Measurements from ENCODE around the gene FTCD. TPM values are rescaled to one million over a fixed set of nuclear protein-coding genes. Genes with fewer than 3 reads are reported as not detected.

The FTCD gene
- total and polyA plus RNA-seq, 5 donors = 1.00 to 3.5 (median 1.8) TPM

DNA sequence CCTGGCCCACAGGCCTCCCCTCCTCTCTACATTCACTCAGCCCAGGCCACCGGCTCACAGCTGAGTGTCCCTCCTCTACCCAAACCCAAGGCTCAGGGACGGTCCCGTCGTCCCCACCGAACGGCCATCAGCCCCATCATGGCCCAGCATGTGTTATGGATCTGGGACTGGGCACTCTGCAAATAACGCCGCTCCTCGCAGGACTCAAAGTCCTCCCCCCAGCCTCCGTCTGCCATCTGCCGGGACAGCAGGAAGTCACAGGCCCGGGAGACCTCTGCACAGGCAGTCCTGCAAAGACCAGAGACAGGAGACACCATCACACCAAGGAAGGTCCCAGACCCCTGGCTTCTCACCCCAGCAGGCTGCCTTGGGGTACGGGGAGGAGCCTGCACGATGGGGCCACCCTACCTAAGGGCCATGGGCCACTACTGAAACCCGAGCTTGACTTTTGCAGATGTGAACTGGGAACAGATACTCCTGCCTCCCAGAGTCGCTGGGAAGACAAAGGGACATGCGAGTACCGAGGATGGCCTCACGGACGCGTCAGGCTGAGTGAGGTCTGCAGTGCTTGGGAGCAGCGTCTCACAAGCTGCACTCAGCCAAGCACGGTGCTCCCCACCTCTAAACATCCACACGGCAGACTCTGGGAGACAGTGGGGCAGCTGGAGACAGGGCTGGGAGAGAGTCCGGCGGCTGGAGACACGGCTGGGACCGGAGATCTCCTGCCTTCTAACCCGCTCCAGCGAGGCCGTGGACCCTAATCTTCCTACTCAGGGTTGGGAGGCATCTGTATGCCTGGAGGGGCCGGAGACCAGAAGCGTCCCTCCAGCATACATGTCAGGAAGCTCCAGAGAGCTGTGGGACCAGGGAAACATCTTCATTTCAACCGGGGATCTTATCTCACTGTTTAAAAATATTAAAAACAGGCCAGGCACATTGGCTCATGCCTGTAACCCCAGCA is 39.3 kb upstream of the FTCD start:
- peak in 1 of 3 donors; percentile 39 for DNase-seq
- 94% methylated on average over 34 of the region's 34 CpGs for WGBS
- Histone ChIP-seq H3K9me3 (ENCODE audit: control insufficient read depth, low read length) (no peaks in the 10 kb centered on the region), H3K4me1 (ENCODE audit: control insufficient read depth, insufficient read depth, low read length) (peaks cover 2% of the 10 kb centered on the region), H3K4me3 (ENCODE audit: low read length) (no peak overlapping the region), H3K27me3 (ENCODE audit: control insufficient read depth, insufficient read depth) (no peaks in the 10 kb centered on the region), H3K27ac (ENCODE audit: low read length) (no peak overlapping the region)
- intact Hi-C loops (cut with DNase I) = no loop called here
- ATAC-seq = no peak

DNA sequence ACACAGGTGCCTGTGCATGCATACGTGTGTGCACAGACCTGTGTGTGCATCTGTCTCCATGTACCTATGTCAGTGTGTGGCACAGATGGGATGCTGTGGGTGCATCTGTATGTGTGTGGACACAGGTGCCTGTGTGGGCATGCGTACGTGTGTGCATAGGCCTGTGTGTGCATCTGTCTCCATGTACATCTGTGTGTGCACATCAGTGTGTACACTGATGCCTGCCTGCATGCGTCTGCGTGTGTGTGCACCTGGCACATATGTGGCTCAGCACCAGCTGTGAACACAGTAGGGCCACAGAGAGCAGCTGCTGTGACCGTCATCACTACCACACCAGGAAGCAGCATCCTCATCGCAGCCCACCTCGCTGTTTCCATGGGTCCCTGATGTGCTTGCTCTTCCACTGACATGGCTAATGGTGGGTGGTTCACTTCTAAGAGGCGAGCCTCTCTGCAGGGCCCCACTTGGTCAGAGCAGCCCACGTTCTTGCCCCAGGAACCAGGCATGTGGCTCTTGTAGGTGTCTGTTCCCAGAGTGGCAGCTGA is 38.5 kb upstream of the FTCD start:
- no peak for ATAC-seq
- 95% methylated on average over 10 of the region's 10 CpGs for WGBS
- no peaks in the 10 kb centered on the region for H3K9me3 ChIP-seq (ENCODE audit: control insufficient read depth, low read length)
- H3K27me3 ChIP-seq (ENCODE audit: control insufficient read depth, insufficient read depth) = no peaks in the 10 kb centered on the region
- no peak overlapping the region for H3K4me3 ChIP-seq (ENCODE audit: low read length)
- no peak overlapping the region for H3K27ac ChIP-seq (ENCODE audit: low read length)
- peaks cover 5% of the 10 kb centered on the region for H3K4me1 ChIP-seq (ENCODE audit: control insufficient read depth, insufficient read depth, low read length)
- peak in 1 of 3 donors; percentile 20 for DNase-seq
- intact Hi-C loops (cut with DNase I) = no loop called here

DNA sequence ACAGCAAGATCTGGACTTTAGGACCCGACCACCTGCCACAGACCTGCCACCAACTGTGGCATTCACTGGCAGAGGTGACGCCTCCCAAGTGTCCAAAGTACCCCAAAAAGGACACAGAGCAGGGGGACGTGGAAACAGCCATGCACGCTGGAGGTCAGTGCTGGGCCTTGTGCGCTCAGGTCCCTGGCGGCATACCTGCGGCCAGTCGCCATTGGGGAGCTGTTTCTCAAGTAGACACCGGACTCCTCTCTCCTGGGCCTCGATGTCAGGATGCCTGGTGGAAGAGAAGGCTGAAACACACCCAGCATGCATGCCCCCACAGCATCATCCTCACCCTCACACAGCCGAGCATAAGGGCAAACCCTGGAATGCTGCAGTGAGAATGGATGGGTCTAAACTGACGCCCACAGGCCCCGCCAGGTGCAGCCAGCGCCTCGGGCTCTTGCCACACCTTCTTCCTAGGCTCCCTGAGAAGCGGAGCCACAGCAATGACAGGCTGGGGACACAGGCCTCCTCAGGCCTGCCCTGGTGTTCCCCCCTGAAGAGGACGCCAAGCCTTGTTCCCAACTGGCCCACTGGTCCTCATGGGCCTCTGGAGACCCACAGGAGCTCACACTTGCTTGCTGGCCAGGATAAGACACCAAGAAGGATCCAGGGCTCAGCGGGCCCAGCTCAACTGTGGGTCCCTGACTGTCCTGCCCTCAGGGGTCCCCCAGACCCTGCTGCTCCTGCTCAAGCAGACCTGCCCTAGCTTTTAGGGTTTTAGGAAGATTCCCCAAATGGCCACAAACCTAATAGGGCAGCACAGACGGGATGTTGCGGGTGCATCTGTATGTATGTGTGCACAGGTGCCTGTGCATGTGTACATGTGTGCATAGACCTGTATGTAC is 36.6 kb upstream of the FTCD start:
- 96% methylated on average over 20 of the region's 20 CpGs for WGBS
- no peaks in the 10 kb centered on the region for H3K9me3 ChIP-seq (ENCODE audit: control insufficient read depth, low read length)
- intact Hi-C loops (cut with DNase I) = no loop called here
- H3K4me3 ChIP-seq (ENCODE audit: low read length) = no peak overlapping the region
- DNase-seq (peak in 1 of 3 donors; percentile 53), ATAC-seq (no peak)
- H3K27ac ChIP-seq (ENCODE audit: low read length) = no peak overlapping the region
- no peaks in the 10 kb centered on the region for H3K27me3 ChIP-seq (ENCODE audit: control insufficient read depth, insufficient read depth)
- peaks cover 9% of the 10 kb centered on the region for H3K4me1 ChIP-seq (ENCODE audit: control insufficient read depth, insufficient read depth, low read length)

DNA sequence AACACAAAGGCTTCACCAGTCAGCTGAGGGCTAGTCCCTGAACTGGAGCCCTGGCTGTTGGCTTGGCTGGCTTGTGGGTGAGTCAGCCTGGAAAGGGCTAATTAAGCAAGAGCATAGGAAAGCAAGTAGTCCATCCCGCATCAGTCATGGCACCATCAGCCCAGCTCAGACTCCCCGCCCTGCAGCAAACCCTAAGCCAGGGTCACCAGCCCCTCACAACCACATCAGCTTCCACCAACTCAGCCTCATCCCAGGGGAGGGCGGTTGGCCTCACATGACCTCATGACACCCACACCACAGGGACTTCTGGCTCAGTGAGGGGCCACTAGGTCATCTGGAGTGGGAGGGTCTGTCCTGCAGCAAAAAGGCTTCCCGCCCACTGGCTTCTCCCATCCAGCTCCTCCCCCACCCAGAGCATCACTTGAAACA is 35.9 kb upstream of the FTCD start:
- Histone ChIP-seq H3K4me3 (ENCODE audit: low read length) (no peak overlapping the region), H3K9me3 (ENCODE audit: control insufficient read depth, low read length) (no peaks in the 10 kb centered on the region), H3K4me1 (ENCODE audit: control insufficient read depth, insufficient read depth, low read length) (peaks cover 9% of the 10 kb centered on the region), H3K27ac (ENCODE audit: low read length) (no peak overlapping the region), H3K27me3 (ENCODE audit: control insufficient read depth, insufficient read depth) (no peaks in the 10 kb centered on the region)
- 84% methylated on average over 4 of the region's 4 CpGs for WGBS
- DNase-seq = peak; percentile 63 to 72 (median 68)
- intact Hi-C loops (cut with DNase I) = no loop called here
- peak in 1 of 2 donors; percentile 14 for ATAC-seq

DNA sequence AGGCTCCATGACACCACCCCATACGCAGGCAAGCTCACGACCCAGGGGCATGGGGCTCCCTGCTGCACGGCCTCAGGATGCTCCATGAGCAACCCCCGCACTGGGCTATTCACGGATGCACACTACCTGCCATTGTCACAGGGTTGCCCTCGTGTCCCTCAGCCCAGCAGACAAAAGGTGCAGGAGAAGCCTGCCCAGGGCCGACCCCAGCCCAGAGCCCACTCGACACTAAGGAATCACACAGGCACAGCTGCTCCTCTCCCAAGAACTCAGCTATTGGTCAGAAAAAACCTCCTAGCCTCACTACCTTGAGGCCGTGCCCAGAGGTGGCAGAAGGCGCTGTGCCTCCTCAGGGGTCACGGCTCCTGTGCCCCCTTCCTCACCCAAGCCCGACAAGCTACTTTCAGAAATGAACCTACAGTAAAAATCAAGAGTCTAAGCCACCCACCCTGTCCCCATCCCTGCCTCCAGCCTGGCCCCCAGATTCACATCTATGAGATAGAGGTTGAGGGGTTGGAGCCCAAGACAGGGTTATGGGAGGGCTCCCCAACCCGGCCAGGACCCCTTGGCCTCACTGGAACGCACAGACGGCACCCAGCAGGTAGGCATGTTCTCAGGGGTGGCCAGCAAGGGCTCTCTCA is 35.2 kb upstream of the FTCD start:
- 92% methylated on average over 15 of the region's 15 CpGs for WGBS
- ATAC-seq = peak in 1 of 2 donors; percentile 15
- Histone ChIP-seq H3K27me3 (ENCODE audit: control insufficient read depth, insufficient read depth) (no peaks in the 10 kb centered on the region), H3K4me1 (ENCODE audit: control insufficient read depth, insufficient read depth, low read length) (peaks cover 9% of the 10 kb centered on the region), H3K4me3 (ENCODE audit: low read length) (no peak overlapping the region), H3K9me3 (ENCODE audit: control insufficient read depth, low read length) (no peaks in the 10 kb centered on the region), H3K27ac (ENCODE audit: low read length) (no peak overlapping the region)
- intact Hi-C loops (cut with DNase I) = no loop called here
- DNase-seq = peak in 1 of 3 donors; percentile 50

DNA sequence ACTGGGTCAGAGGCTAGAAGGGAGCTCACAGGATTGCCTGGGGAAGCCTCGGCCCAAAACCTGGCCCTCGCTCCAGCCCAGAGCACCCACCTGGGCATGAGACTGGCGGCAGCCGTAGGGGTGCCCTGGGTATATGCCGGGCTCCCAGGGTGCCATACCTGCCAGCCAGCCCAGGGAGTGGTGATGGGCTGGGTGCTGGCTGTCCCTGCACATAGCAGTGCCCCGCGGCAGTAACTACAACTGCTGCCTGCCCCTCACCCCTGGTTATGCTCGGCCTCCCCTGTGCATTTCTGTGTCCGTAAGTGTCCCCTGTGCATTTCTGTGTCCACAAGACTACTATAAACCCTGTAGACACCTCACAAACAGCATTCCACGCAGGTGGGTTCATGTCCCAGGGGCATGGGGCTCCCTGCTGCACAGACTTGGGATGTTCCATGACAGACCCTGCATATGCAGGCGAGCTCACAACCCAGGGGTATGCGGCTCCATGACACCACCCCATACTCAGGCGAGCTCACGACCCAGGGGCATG is 34.6 kb upstream of the FTCD start:
- intact Hi-C loops (cut with DNase I) = no loop called here
- WGBS = 94% methylated on average over 14 of the region's 14 CpGs
- H3K27ac ChIP-seq (ENCODE audit: low read length) = peak overlapping the region; percentile 86
- no peaks in the 10 kb centered on the region for H3K9me3 ChIP-seq (ENCODE audit: control insufficient read depth, low read length)
- no peak overlapping the region for H3K4me3 ChIP-seq (ENCODE audit: low read length)
- H3K4me1 ChIP-seq (ENCODE audit: control insufficient read depth, insufficient read depth, low read length) = peaks cover 9% of the 10 kb centered on the region
- DNase-seq (no peak), ATAC-seq (peak in 1 of 2 donors; percentile 2)
- no peaks in the 10 kb centered on the region for H3K27me3 ChIP-seq (ENCODE audit: control insufficient read depth, insufficient read depth)

DNA sequence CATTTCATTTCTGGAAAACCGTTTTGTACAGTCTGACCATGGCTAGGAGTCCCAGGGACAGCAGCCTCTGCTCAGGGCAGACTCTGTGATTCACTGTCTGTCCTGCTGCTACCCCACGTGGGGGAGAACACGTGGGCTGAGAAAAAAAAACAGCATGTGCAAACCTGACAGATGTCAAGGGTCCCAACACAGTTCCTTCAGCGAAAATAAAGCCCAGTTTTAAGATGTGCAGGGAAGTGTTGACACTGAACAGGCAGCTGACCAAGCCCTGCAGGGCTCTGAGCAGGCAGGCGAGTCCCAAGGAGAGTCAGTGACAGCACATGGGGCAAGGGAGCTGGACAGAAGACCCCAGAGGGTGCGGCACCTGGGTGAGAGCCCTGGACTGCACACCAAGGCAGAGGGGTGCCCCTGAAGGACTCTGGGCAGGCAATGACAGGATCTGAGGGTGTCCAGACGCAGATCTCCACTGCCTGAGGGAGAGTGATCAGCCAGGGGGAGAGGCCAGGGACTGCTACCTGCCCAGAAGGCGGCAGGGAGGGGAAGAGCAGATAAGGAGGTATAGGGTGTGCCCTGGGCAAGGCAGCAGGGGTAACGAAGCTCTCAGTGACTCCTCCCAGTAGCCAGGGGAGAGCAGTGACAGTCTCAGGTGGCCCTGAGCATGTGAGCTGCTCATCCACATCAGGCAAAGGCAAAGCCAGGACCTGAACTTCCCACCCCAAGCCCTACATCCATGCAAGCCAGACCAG is 34.0 kb upstream of the FTCD start:
- DNase-seq (peak in 1 of 3 donors; percentile 32), ATAC-seq (peak in 1 of 2 donors; percentile 2)
- 67% methylated on average over 9 of the region's 9 CpGs for WGBS
- Histone ChIP-seq H3K27ac (ENCODE audit: low read length) (peak overlapping the region; percentile 86), H3K27me3 (ENCODE audit: control insufficient read depth, insufficient read depth) (no peaks in the 10 kb centered on the region), H3K9me3 (ENCODE audit: control insufficient read depth, low read length) (no peaks in the 10 kb centered on the region), H3K4me3 (ENCODE audit: low read length) (no peak overlapping the region), H3K4me1 (ENCODE audit: control insufficient read depth, insufficient read depth, low read length) (peaks cover 9% of the 10 kb centered on the region)
- intact Hi-C loops (cut with DNase I) = no loop called here

DNA sequence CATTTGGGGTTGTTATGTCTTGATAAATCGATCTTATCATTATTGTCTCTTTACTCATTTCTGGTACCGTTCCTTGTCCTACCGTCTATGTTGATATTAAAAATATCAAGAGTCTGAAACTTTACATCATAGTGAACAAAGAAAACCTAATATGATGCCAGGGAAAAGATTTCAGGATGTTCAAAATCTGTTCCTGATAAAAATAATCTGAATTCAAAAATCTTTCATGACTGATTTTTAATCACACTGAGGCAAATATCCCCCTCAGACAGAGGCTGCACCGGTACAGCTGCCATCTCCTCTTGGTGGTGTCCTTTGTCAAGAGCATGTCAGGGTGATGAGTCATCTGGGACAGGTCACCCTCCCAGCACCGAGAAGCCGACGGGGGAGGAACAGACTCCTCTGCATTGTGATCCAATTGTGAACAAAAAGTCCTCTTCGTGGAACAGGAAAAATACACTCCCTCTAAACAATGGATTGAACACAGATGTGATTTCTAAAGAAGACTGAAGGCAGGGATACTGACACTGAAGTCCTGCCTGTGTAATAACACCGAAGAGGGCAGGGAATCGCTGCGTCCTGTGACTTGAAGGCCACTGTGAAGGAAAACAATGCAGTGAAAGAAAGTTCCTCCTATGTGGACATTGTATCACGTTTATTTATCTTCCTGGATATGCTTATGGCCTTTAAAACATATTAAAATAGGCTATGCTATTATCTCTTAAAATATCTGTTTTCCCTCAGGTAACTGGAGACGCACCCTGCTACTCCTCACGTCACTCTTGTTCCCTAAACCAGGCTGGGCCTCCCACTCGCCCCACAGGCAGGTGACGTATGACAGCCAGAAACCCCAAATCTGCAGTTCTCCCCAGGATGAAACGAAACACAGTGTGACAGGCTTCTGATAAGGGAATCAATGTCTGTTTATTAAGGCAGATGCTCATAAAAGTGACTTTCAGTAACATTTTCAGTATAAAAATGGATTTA is 33.1 kb upstream of the FTCD start:
- Histone ChIP-seq H3K27ac (ENCODE audit: low read length) (peak overlapping the region; percentile 86), H3K4me1 (ENCODE audit: control insufficient read depth, insufficient read depth, low read length) (peaks cover 9% of the 10 kb centered on the region), H3K9me3 (ENCODE audit: control insufficient read depth, low read length) (no peaks in the 10 kb centered on the region), H3K4me3 (ENCODE audit: low read length) (no peak overlapping the region), H3K27me3 (ENCODE audit: control insufficient read depth, insufficient read depth) (no peaks in the 10 kb centered on the region)
- 40% methylated on average over 17 of the region's 17 CpGs for WGBS
- intact Hi-C loops (cut with DNase I) = no loop called here
- DNase-seq = peak; percentile 62 to 78 (median 74)
- ATAC-seq = peak; percentile 55 to 68

DNA sequence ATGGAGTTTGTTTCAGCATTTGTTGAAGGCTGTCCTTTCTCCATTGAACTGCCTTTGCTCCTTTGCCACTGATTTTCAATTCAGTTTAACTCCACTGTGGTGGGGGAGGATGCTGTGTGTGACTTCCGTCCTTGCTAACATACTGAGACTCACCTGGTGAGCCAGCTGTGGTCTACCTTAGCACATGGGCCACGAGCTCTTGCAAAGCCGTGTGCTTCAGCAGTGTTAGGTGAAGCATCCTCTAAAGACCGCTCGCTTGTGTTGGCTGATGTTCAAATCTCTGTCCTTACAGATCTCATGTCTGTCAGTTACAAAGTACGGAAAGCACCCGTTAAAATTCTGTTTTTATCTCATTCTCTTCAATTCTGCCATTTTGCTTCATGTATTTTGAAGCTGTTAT is 32.4 kb upstream of the FTCD start:
- ATAC-seq (no peak), DNase-seq (no peak)
- H3K4me1 ChIP-seq (ENCODE audit: control insufficient read depth, insufficient read depth, low read length) = peaks cover 9% of the 10 kb centered on the region
- intact Hi-C loops (cut with DNase I) = no loop called here
- no peaks in the 10 kb centered on the region for H3K9me3 ChIP-seq (ENCODE audit: control insufficient read depth, low read length)
- no peaks in the 10 kb centered on the region for H3K27me3 ChIP-seq (ENCODE audit: control insufficient read depth, insufficient read depth)
- peak overlapping the region; percentile 68 for H3K27ac ChIP-seq (ENCODE audit: low read length)
- 58% methylated on average over 7 of the region's 7 CpGs for WGBS
- H3K4me3 ChIP-seq (ENCODE audit: low read length) = no peak overlapping the region
